ENCODE measurements around the gene SLC35D1. TPM values are rescaled to one million over a fixed set of nuclear protein-coding genes. Genes with fewer than 3 reads are reported as not detected.

Gene SLC35D1
- total and polyA plus RNA-seq, 2 of the 13 experiments (the other 11 are each of a cell fraction or from before 2014, with no cell fraction given), result 12.4 to 41.5 TPM

GRCh38 chr1:67019600-67020136 lies 34.3 kb downstream of the SLC35D1 start:
- Histone ChIP-seq H3K9ac (ENCODE audit: insufficient read depth, low read depth, low read length) (no peak overlapping the region), H3K27ac (ENCODE audit: extremely low read length, insufficient read depth, low read length) (no peak overlapping the region), H3K9me3 (ENCODE audit: low read length) (no peaks in the 10 kb centered on the region), H3K79me2 (ENCODE audit: insufficient read depth, low read length) (no peaks in the 10 kb centered on the region), H3K4me1 (ENCODE audit: insufficient read depth, low read length) (no peaks in the 10 kb centered on the region), H3K4me2 (ENCODE audit: low read depth, low read length) (no peak overlapping the region), H3K27me3 (ENCODE audit: control insufficient read depth in 1 of 2, insufficient read depth in 2 of 2, low read length in 2 of 2) (no peaks in the 10 kb centered on the region), H4K20me1 (ENCODE audit: insufficient read depth, low read length) (no peaks in the 10 kb centered on the region), H2AFZ (ENCODE audit: low read length) (no peak overlapping the region), H3K4me3 (replicated peaks in 1 of 3; ENCODE audit: insufficient read depth in 1 of 3, low read depth in 2 of 3, low read length in 3 of 3) (no peak overlapping the region), H3K36me3 (replicated peaks in 1 of 2; ENCODE audit: control insufficient read depth in 1 of 2, insufficient read depth in 2 of 2, low read length in 2 of 2) (peaks cover 10 to 50% of the 10 kb centered on the region in 2 experiments; a peak in 4 of 5 replicates)
- POLR2A ChIA-PET, result interaction anchor here (1.2 kb wide), 1 partner anchor 89 kb away, joined by 3 read pairs; no protein-coding TSS in a partner anchor
- no peak for ATAC-seq
- DNase-seq (ENCODE audit: low spot score), result no peak
- intact Hi-C loops (cut with micrococcal nuclease; ENCODE audit: unreplicated experiment), result no loop called here
- in situ Hi-C loops (cut with HindIII; ENCODE audit: extremely low pct_ligation_motif_present, low pct_unique_long_range_greater_than_20kb), result no loop called here
- WGBS (ENCODE audit: low lambda C conversion rate), result 100% methylated on average over 1 of the region's 1 CpG
- no peak for TF ChIP-seq SMYD3 (CRISPR knock-in tag; IDR thresholded peaks at IDR 0.05)
- no peak for TF ChIP-seq DDIT3 (CRISPR knock-in tag; IDR thresholded peaks at IDR 0.05)
- TF ChIP-seq ZNF574 (CRISPR knock-in tag; IDR thresholded peaks at IDR 0.05), result no peak
- TF ChIP-seq ZNF512 (CRISPR knock-in tag; IDR thresholded peaks at IDR 0.05), result no peak
- TF ChIP-seq HBP1 (CRISPR knock-in tag; IDR thresholded peaks at IDR 0.05; ENCODE audit: low read depth), result no peak
- no TSS peak for BruUV-seq (replicated peaks)
- CTCF ChIA-PET (ENCODE audit: low intra/inter-chr PET ratio, low total read pairs), result no interaction called here
- FAIRE-seq, result no peak
